Thoracic aorta (tissue), 2 donors: ENCODE results near the gene MAPT. TPM values are rescaled to one million over a fixed set of nuclear protein-coding genes. Genes with fewer than 3 reads are reported as not detected.
"Not testable (repeated sequence)": the region's sequence is repeated elsewhere in the genome, so short reads cannot be mapped to it uniquely, and the experiment has no call there.

ENCODE experiments used
- ATAC-seq: fragments of 150-250 bp; one replicate; pipeline ENCODE4 v1.8.0; 2017; ENCODE audit warnings: low read depth; ENCODE audit not compliant: insufficient number of reproducible peaks, low FRiP score
- DNase-seq: peaks from one replicate; pipeline ENCODE4 v3.0.0-alpha.2; 2020; ENCODE audit warnings: low spot score
- H3K27ac ChIP-seq, 2 donors: fragments of 200-600 bp; sonication (generic); 1 replicate in 1 of 2; 2 replicates in 1 of 2; pipeline ENCODE4 v1.5.1; 2016; ENCODE audit warnings: mild to moderate bottlenecking in 2 of 2, moderate library complexity in 2 of 2
- H3K27me3 ChIP-seq: fragments of 200-600 bp; sonication (generic); replicated peaks from 2 replicates; pipeline ENCODE4 v1.6.0; 2016; ENCODE audit warnings: mild to moderate bottlenecking; ENCODE audit not compliant: insufficient read depth
- H3K36me3 ChIP-seq: fragments of 200-600 bp; sonication (generic); one replicate; pipeline ENCODE4 v1.5.1; 2016
- H3K4me1 ChIP-seq, 2 donors: fragments of 200-600 bp; sonication (generic); 1 replicate in 1 of 2; 2 replicates in 1 of 2; pipeline versions ENCODE4 v1.5.1 to v1.6.0; 2016; ENCODE audit warnings: low read depth in 2 of 2, mild to moderate bottlenecking in 1 of 2; ENCODE audit not compliant: control insufficient read depth in 1 of 2
- H3K4me3 ChIP-seq: fragments of 200-600 bp; sonication (generic); 2 replicates; pipeline ENCODE4 v1.5.1; 2016; ENCODE audit warnings: mild to moderate bottlenecking
- H3K9me3 ChIP-seq: fragments of 200-600 bp; sonication (generic); 2 replicates; pipeline ENCODE4 v1.5.1; 2016
- CTCF ChIP-seq: fragments of 200-600 bp; sonication (generic); IDR thresholded peaks from one replicate; pipeline ENCODE4 v1.5.1; 2019; ENCODE audit warnings: antibody characterized with exemption
- total RNA-seq, 2 donors: library from RNA; depleted of rRNA; stranded (reverse); fragments of >200 nt; gene quantifications; one replicate each; pipeline versions ENCODE4 v1.1.0 to v1.2.3, GENCODE V29; 2016

The MAPT gene
- total RNA-seq, 2 donors from 2014 or later: 3.1 to 4.6 TPM

- no peak for DNase-seq
- Histone ChIP-seq H3K4me1 (no peaks in the 10 kb centered on the region), H3K4me3 (no peak overlapping the region), H3K36me3 (no peaks in the 10 kb centered on the region), H3K27me3 (no peaks in the 10 kb centered on the region), H3K27ac (no peak overlapping the region), H3K9me3 (no peaks in the 10 kb centered on the region)
- no peak for ATAC-seq
- no peak for TF ChIP-seq CTCF
Observed at GRCh38 chr17:45934044-45934979, 40.0 kb downstream of the MAPT start.

GRCh38 chr17:45935197-45935709, 40.9 kb downstream of the MAPT start:
- Histone ChIP-seq H3K27ac (no peak overlapping the region), H3K9me3 (no peaks in the 10 kb centered on the region), H3K4me1 (peaks cover 0 to under 1% of the 10 kb centered on the region in 2 donors), H3K36me3 (no peaks in the 10 kb centered on the region), H3K27me3 (no peaks in the 10 kb centered on the region), H3K4me3 (no peak overlapping the region)
- no peak for ATAC-seq
- TF ChIP-seq CTCF: no peak
- no peak for DNase-seq

- no peaks in the 10 kb centered on the region for H3K9me3 ChIP-seq
- peaks cover 2 to 7% of the 10 kb centered on the region in 2 donors for H3K4me1 ChIP-seq
- no peak for ATAC-seq
- no peak overlapping the region for H3K4me3 ChIP-seq
- H3K27me3 ChIP-seq: no peaks in the 10 kb centered on the region
- no peaks in the 10 kb centered on the region for H3K36me3 ChIP-seq
- TF ChIP-seq CTCF: no peak
- no peak for DNase-seq
- no peak overlapping the region for H3K27ac ChIP-seq
Observed at GRCh38 chr17:45935710-45936509, 41.6 kb downstream of the MAPT start.

GRCh38 chr17:45936610-45937009, 42.3 kb downstream of the MAPT start:
- DNase-seq (no peak), ATAC-seq (no peak)
- Histone ChIP-seq H3K4me3 (no peak overlapping the region), H3K4me1 (peaks cover 7 to 14% of the 10 kb centered on the region in 2 donors), H3K27ac (no peak overlapping the region), H3K27me3 (no peaks in the 10 kb centered on the region), H3K9me3 (no peaks in the 10 kb centered on the region), H3K36me3 (no peaks in the 10 kb centered on the region)
- no peak for TF ChIP-seq CTCF

- not testable (repeated sequence) for H3K4me3 ChIP-seq, H3K27ac ChIP-seq, DNase-seq, H3K27me3 ChIP-seq, H3K36me3 ChIP-seq, ATAC-seq, H3K9me3 ChIP-seq
- H3K4me1 ChIP-seq: peaks cover 7 to 20% of the 10 kb centered on the region in 2 donors
Observed at GRCh38 chr17:45937186-45937585, 42.8 kb downstream of the MAPT start.
